Activated CD8-positive, alpha-beta T cell treated with anti-CD3 and anti-CD28 coated beads, Interleukin-2, amount 10 ng/mL, durations not matched to agents 7 days and 5 days (primary cell): Measurements from ENCODE around the gene FLNB. TPM values are rescaled to one million over a fixed set of nuclear protein-coding genes. Genes with fewer than 3 reads are reported as not detected.

Experiments used
- ATAC-seq: fragments of 150-1000 bp; cut with Tn5 transposase; one replicate; pipeline ENCODE4 v1.10.0; 2021; ENCODE audit warnings: moderate library complexity
- CTCF ChIA-PET: fragments of 350-600 bp; sonication (Branson Sonifier 250); formaldehyde crosslinking; loops from one replicate; lab custom pipeline; 2021; ENCODE audit warnings: antibody characterized with exemption; lab: Charles Lee
- POLR2A ChIA-PET: fragments of 350-600 bp; sonication (Branson Sonifier 250); formaldehyde crosslinking; loops from one replicate; lab custom pipeline; 2021; ENCODE audit warnings: antibody characterized with exemption; lab: Charles Lee
- DNase-seq: peaks from one replicate; pipeline ENCODE4 v3.0.0-alpha.2; 2020
- H3K27ac Mint-ChIP-seq: one replicate; pipeline ENCODE4 v1.8.0; 2021; ENCODE audit warnings: mild to moderate bottlenecking, mixed read lengths
- H3K27me3 Mint-ChIP-seq: one replicate; pipeline ENCODE4 v1.8.0; 2021; ENCODE audit warnings: low read depth, mixed read lengths
- H3K36me3 Mint-ChIP-seq: one replicate; pipeline ENCODE4 v1.8.0; 2021; ENCODE audit warnings: low read depth, mixed read lengths
- H3K4me1 Mint-ChIP-seq: one replicate; pipeline ENCODE4 v1.8.0; 2021; ENCODE audit warnings: low read depth, mixed read lengths
- H3K4me3 Mint-ChIP-seq: one replicate; pipeline ENCODE4 v1.8.0; 2021; ENCODE audit warnings: mild to moderate bottlenecking, mixed read lengths
- H3K9me3 Mint-ChIP-seq: one replicate; pipeline ENCODE4 v1.8.0; 2022; ENCODE audit warnings: mixed read lengths; ENCODE audit not compliant: insufficient read depth
- total RNA-seq, 2 experiments: library from RNA; stranded (reverse); gene quantifications; one replicate each; pipeline ENCODE4 v1.2.3, GENCODE V29; 2021

Gene FLNB
- total RNA-seq, 2 experiments from 2014 or later, result 14.1 to 15.9 TPM

DNA sequence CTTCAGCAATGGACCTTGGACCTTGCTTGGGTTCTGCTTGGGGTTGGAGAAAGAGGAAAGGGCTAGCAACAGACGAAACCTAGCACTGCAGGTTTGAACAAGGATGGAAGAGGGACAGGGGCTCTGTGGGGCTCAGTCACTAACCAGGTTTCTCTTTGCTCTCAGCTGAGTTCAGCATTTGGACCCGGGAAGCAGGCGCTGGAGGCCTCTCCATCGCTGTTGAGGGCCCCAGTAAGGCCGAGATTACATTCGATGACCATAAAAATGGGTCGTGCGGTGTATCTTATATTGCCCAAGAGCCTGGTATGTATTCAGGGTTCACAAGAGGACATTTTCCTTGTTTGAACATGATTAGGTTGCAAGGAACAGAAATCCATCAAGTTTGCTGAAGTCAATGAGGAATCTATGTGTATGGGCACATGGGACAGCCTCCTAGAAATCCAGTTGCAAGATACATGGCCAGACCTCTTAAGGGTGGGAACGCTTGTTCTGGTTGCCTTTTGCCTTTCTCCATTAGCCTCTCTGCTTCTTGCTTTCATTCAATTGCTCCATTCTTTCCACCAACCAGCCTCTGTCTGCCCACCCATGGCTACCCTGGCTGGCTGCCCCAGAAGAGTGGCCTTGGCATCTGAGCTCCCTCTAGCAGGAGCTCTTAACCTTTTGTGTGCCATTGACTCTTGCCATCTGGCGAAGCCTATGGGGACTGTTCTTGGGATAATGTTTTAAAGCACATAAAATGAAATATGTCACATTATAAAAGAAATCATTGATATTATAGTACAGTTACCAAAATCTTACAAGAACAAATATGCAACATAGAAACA, 146.6 kb downstream of the FLNB start:
- POLR2A ChIA-PET, result no interaction called here
- no peaks in the 10 kb centered on the region for H3K36me3 Mint-ChIP-seq

DNA sequence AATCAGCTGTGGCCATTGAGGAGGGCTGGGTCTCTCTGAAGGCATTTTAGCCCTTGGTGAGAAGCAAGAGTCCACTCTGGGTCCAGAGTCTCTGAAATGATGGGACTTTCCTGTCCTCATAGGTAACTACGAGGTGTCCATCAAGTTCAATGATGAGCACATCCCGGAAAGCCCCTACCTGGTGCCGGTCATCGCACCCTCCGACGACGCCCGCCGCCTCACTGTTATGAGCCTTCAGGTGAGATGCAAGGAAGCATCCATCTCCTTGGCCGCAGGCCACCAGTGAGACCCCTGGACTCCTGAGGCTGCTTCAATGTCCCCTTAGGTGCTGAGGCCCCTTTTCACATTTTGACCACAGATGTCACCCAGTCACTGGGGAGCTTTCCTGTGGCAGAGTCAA, 147.6 kb downstream of the FLNB start:
- no peak for DNase-seq
- ChIA-PET POLR2A (no interaction called here), CTCF (interaction anchor here (2.5 kb wide), 1 partner anchor 12 kb away, joined by 7 read pairs; no protein-coding TSS in a partner anchor)
- no peak overlapping the region for H3K4me3 Mint-ChIP-seq
- H3K4me1 Mint-ChIP-seq, result no peaks in the 10 kb centered on the region
- no peaks in the 10 kb centered on the region for H3K9me3 Mint-ChIP-seq
- ATAC-seq, result no peak
- no peak overlapping the region for H3K27ac Mint-ChIP-seq
- H3K27me3 Mint-ChIP-seq, result no peaks in the 10 kb centered on the region
- no peaks in the 10 kb centered on the region for H3K36me3 Mint-ChIP-seq

More for the DNA sequence above, 146.6 kb downstream of the FLNB start:
- no peak for DNase-seq
- H3K27ac Mint-ChIP-seq, result no peak overlapping the region
- no peak overlapping the region for H3K4me3 Mint-ChIP-seq
- ATAC-seq, result no peak
- no peaks in the 10 kb centered on the region for H3K4me1 Mint-ChIP-seq
- no peaks in the 10 kb centered on the region for H3K9me3 Mint-ChIP-seq
- CTCF ChIA-PET, result interaction anchor here (1.5 kb wide), 1 partner anchor 16 kb away, joined by 3 read pairs; no protein-coding TSS in a partner anchor
- no peaks in the 10 kb centered on the region for H3K27me3 Mint-ChIP-seq

DNA sequence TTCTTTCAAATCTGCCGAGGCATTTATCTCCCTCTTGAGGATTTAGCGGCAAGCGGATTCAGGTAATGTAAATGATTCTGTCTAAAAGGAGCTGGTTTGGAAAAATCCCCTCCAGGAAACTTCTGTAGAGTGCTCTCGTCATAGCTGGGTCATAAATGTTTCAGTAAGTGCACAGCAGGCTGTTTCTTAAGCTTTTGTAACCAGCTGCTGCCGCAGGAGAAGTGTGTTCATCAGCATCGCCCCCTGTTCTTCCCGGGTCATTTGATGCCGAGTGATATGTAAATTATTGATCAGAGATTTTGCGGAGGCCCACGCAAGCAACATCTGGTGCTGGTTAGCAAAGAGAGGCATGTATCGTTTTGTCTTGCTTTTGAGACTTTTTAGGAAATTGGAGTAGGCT, 149.5 kb downstream of the FLNB start:
- ChIA-PET POLR2A (no interaction called here), CTCF (interaction anchor here (1.2 to 2.5 kb wide), 3 partner anchors 10 to 150 kb away, joined by 3 to 7 read pairs (median 4); no protein-coding TSS in a partner anchor)
- H3K9me3 Mint-ChIP-seq, result no peaks in the 10 kb centered on the region
- DNase-seq, result no peak
- H3K4me1 Mint-ChIP-seq, result peaks cover 9% of the 10 kb centered on the region
- ATAC-seq, result no peak
- H3K4me3 Mint-ChIP-seq, result no peak overlapping the region
- no peak overlapping the region for H3K27ac Mint-ChIP-seq
- no peaks in the 10 kb centered on the region for H3K27me3 Mint-ChIP-seq
- no peaks in the 10 kb centered on the region for H3K36me3 Mint-ChIP-seq

DNA sequence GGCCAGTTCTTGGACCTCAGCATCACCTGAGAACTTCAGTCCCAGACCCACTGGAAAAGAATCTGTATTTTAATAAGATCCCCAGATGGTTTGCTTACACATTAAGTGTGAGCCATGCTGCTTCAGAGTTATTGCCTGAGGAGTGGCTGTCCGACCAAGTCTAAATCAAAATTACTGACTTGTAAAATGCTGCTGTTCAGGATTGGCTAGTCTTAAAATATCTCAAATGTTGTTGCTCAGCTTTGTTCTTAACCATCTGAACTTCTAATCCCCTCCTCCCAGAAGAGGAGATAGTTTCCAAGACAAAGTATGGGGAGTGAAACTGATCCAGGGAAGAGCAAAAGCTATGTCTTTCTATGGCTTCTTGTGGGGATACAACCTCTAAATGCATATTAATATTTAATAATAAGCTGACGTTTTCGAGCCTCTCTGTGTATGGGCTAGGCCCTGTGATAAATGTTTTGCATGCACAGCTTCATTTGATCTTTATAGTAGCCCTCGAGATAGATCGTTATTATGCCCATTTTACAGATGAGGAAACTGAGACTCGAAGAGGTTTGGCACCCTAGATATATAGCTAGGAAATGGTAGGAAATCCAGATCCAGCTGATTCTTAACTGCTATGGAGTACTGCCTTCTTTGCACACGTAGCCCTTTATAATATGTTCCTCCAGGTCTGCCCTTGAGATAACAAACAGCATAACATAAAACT, 150.4 kb downstream of the FLNB start:
- no peak for DNase-seq
- Mint-ChIP-seq H3K27ac (no peak overlapping the region), H3K36me3 (no peaks in the 10 kb centered on the region), H3K4me1 (peaks cover 9% of the 10 kb centered on the region), H3K27me3 (no peaks in the 10 kb centered on the region), H3K4me3 (no peak overlapping the region), H3K9me3 (no peaks in the 10 kb centered on the region)
- ChIA-PET CTCF (interaction anchor here (0.8 to 1.2 kb wide), 5 partner anchors 8 to 151 kb away, joined by 3 to 6 read pairs (median 4); partner anchors contain the start of gene FLNB), POLR2A (no interaction called here)
- ATAC-seq, result no peak

DNA sequence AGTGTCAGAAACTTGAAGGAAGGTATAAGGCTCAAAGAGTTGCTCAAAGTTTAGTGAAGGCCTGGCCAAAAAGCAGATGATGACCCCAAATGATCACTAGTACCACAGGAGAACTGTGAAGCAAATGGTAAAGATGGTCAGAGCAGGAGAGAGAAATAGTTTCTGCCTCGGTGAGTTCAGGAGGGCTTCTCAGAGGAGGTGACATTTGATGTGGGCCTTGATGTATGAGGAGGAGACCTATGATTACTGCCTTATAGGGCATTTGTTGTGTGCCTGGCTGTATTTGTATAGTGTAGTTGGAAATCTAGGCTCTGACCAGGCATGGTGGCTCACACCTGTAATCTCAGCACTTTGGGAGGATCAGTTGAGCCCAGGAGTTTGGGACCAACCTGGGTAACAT, 152.2 kb downstream of the FLNB start:
- no peak for ATAC-seq

DNA sequence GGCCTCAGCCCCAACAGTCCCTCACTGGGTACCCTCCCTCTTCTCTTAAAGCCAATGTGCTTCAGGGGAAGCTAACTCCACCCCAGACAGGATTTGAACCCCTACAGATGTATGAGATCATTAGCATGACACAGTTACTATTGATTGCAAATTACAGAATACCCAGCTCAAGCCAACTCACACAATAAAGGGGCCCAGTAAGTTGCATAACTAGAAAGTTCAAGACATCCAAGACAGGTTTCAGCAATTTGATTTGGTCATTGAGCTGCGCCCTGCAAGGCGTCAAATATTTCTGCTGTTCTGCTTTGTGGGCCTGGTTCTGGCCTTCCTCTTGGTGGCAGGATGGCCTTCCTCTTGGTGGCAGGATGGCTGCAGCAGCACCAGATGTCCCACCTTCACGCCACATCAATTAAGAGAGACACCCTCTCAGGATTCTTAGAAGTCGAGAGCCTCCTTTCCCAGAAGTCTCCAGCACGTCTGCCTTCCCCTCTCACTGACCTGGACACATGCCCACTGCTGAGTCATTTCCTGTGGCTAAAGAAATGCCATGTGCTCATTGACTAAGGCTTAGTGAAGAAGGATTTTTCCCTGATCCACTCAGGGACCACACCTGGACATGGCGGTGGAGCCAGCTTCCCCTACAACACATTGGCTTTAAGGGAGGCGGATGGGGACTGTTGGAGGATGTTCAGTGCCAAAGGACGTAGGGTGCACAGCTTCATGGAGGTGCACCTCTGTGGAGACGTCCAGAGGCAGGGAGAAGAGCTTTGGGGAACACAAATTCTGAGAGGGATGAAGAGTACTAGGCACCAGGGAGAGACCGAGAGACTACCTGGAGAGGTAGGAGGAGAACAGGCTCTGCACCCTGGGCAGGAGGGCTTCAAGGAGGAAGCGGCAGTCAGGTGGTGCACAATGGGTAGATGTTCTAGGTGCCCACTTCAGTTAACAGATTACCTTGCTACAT, 153.5 kb downstream of the FLNB start:
- no peak overlapping the region for H3K4me3 Mint-ChIP-seq
- DNase-seq (no peak), ATAC-seq (no peak)
- H3K36me3 Mint-ChIP-seq, result peaks cover 2% of the 10 kb centered on the region
- H3K4me1 Mint-ChIP-seq, result peaks cover 9% of the 10 kb centered on the region
- H3K27ac Mint-ChIP-seq, result no peak overlapping the region
- ChIA-PET POLR2A (no interaction called here), CTCF (interaction anchor here (1.6 kb wide), 1 partner anchor 154 kb away, joined by 5 read pairs; no protein-coding TSS in a partner anchor)
- H3K27me3 Mint-ChIP-seq, result no peaks in the 10 kb centered on the region
- H3K9me3 Mint-ChIP-seq, result no peaks in the 10 kb centered on the region

More for the DNA sequence above, 152.2 kb downstream of the FLNB start:
- Mint-ChIP-seq H3K9me3 (no peaks in the 10 kb centered on the region), H3K4me1 (peaks cover 9% of the 10 kb centered on the region), H3K27ac (no peak overlapping the region), H3K27me3 (no peaks in the 10 kb centered on the region), H3K36me3 (peaks cover 2% of the 10 kb centered on the region), H3K4me3 (no peak overlapping the region)
- POLR2A ChIA-PET, result no interaction called here
- CTCF ChIA-PET, result no interaction called here
- DNase-seq, result no peak

DNA sequence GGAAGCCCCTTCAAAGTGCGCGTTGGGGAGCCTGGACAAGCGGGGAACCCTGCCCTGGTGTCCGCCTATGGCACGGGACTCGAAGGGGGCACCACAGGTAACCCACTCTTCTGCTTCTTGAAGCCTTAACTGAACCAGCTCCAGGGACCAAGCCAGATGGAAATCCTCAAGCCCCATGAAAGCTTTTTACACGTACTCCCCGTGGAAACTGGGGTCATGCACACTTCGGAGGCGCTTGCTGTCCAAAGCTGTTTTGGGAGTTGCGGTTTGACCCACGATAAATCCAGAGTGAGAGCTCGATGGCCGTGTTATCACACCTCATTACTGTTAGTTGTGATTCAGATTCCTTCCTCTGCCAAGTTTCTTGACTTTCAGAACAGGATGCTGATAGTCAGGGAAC, 155.0 kb downstream of the FLNB start:
- H3K9me3 Mint-ChIP-seq, result no peaks in the 10 kb centered on the region
- H3K4me1 Mint-ChIP-seq, result peaks cover 9% of the 10 kb centered on the region
- ATAC-seq (no peak), DNase-seq (no peak)
- peaks cover 2% of the 10 kb centered on the region for H3K36me3 Mint-ChIP-seq
- CTCF ChIA-PET, result interaction anchor here (1.0 kb wide), 1 partner anchor 155 kb away, joined by 6 read pairs; no protein-coding TSS in a partner anchor
- H3K27ac Mint-ChIP-seq, result no peak overlapping the region
- POLR2A ChIA-PET, result no interaction called here
- H3K4me3 Mint-ChIP-seq, result no peak overlapping the region
- H3K27me3 Mint-ChIP-seq, result no peaks in the 10 kb centered on the region

DNA sequence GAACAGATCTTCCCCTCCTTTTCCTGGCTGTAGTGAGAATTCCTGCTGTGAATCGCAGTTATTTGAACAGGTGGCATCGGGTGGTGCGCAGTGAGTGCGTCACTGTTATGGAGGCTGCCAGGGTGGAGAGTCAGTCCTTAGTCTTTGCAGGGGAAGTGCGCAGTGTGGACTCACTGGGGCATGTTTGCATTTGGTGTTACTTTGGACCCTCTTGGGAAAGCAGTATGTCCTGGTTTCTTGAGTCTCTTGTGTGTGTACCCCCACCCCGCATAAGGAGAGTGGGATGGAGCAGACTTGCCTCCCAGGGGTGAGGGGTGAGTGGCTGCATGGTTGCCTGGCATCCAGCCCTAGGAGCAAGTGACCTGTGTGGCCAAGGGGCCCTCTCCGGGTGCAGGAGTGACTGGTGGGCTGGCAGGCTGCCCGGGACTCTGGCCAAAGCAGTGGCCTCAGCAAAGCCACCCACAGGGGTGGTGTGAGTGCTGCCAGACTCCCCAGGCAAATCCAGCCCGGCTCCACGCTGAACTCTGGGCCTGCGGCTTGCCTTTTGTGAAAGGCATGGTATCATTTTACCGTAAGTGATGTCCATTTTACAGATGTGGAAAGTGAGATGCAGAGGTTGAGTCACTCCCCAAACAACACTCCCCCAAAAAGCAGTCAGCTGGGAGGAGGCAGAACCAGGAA, 156.1 kb downstream of the FLNB start:
- Mint-ChIP-seq H3K4me3 (no peak overlapping the region), H3K36me3 (peaks cover 2% of the 10 kb centered on the region), H3K27me3 (no peaks in the 10 kb centered on the region), H3K9me3 (no peaks in the 10 kb centered on the region), H3K27ac (no peak overlapping the region), H3K4me1 (peaks cover 9% of the 10 kb centered on the region)
- CTCF ChIA-PET, result interaction anchor here (0.5 to 5.5 kb wide), 3 partner anchors 14 to 157 kb away, joined by 3 to 41 read pairs (median 6); no protein-coding TSS in a partner anchor
- ATAC-seq (no peak), DNase-seq (no peak)
- POLR2A ChIA-PET, result no interaction called here

DNA sequence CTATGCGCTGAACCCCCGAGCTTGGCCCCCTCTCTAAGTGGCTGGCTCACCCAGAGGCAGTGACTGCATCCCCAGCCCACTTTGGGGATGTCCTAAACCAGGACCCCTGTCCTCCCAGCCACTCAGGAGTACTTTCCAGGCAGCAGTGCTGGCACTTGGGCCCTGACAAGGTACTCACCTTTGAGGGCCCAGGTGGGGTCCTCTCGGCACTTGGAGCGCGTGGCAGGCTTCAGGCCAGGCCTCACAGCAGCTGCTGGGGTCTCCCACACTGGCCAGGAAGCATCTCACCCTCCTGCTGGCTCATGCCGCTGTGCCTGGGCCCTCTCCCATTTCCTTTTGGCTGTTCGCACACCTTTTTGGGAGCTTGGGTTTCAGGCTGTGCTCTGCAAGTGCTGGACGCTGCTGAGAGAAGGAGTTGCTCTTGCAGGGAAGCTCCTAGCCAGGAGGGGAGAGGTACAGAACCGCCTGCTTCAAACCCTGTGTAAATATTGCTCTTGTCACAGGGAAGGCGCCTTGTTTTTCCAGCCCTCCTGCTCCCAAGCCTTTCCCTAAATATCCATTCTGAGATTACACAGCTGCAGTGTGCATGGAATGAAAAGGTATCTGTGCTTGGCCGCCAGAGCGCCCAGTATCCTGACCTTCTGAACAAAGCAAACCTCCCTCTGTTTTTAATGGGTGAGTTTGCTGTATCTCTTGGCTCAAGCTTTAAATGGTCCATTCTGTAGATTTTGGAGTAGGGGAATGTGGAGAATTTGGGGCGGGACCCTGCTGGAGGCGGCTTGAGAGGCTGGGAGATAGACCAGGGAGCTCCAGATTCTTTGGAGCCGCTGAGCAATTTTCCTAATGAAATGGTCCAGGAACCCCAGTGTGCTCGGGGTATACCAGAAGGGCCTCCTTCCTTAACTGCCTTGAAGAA, 156.9 kb downstream of the FLNB start:
- Mint-ChIP-seq H3K36me3 (peaks cover 2% of the 10 kb centered on the region), H3K27ac (no peak overlapping the region), H3K4me3 (no peak overlapping the region), H3K4me1 (peaks cover 9% of the 10 kb centered on the region), H3K27me3 (no peaks in the 10 kb centered on the region), H3K9me3 (no peaks in the 10 kb centered on the region)
- ChIA-PET CTCF (interaction anchor here (0.7 to 5.5 kb wide), 11 partner anchors 11 to 203 kb away, joined by 3 to 41 read pairs (median 3); partner anchors contain the start of genes FLNB, HTD2 and RPP14), POLR2A (interaction anchor here (1.2 kb wide), 1 partner anchor 156 kb away, joined by 5 read pairs; no protein-coding TSS in a partner anchor)
- ATAC-seq, result no peak
- no peak for DNase-seq
